Measurements from ENCODE around the gene PRKCA. TPM values are rescaled to one million over a fixed set of nuclear protein-coding genes. Genes with fewer than 3 reads are reported as not detected.
A peak's percentile ranks its signal among the peaks of the same experiment; 100 is the strongest.
"Not testable (repeated sequence)": the region's sequence is repeated elsewhere in the genome, so short reads cannot be mapped to it uniquely, and the experiment has no call there.

PRKCA gene
- total RNA-seq = 10 to 100 TPM; 26.0 to 89.0 (median 32.8) TPM

DNA sequence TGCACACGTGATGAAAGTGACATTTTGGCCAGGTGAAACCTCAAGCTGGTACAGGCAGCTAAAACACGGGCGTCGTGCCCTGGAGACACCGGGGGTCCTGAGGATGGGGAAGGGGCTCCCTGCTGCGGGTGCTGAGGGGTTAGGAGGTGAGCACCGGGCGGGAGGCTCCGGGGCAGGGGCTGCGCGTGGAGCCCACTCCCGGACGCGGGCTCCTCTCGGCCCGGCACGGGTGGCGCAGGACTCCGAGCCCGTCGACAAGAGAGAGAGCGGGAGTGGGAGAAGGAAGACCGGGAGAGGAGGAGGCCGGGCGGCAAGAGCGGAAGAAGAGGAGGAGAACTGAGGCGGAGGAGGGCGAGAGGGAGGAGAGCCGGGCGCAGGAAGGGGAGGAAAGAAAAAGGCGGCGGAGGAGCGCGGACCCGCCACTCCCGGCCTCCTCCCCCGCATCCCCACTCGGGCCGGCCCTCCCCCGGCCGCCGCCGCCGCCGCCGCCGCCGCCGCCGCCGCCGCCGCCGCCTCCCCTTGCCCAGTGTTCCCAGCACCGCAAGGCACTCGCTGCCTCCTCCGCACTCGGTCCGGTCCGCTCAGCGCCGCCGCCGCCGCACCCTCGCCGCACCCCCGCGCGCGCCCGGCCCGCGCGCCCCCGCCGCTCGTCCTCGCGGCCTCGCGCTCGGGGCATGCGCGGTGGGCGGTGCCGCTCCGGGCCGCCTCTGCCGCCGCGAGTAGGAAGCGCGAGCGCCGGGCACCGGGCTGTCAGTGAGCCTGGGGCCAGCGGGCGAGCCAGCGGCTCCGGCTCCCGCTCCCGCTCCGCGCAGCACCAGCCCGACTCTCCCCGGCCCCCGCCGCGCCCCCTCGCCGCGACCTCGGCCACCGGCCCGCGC lies at the start of gene PRKCA:
PRKCA (plus strand) TSS at position 750 of the 878 bp plus-strand sequence.
- WGBS, 2 donors (ENCODE audit: low coverage in 1 of 2) = 0 to 1% methylated on average over 6 to 29 of the region's 117 CpGs
- ATAC-seq = peak; percentile 94
- Histone ChIP-seq H3K27ac (peak within 1 kb of the TSS; percentile 19 to 93 (median 88)), H3K9me3 (no peaks in the 10 kb centered on the region), H3K4me3 (peak within 1 kb of the TSS; percentile 59 to 71), H3K27me3 (no peaks in the 10 kb centered on the region), H3K36me3 (no peaks in the 10 kb centered on the region), H3K4me1 (peaks cover 0 to 31% (median 3%) of the 10 kb centered on the region in 3 donors)
- TF ChIP-seq CTCF (IDR thresholded peaks at IDR 0.05) (no peak), EP300 (IDR thresholded peaks at IDR 0.05) (no peak), POLR2AphosphoS5 (IDR thresholded peaks at IDR 0.05) (peak; percentile 66), POLR2A (IDR thresholded peaks at IDR 0.05) (peak; percentile 54 to 88)

GRCh38 chr17:66253458-66253857 lies 49.0 kb upstream of the PRKCA start:
- H3K9me3 ChIP-seq, ATAC-seq, H3K4me3 ChIP-seq, H3K4me1 ChIP-seq, H3K36me3 ChIP-seq, H3K27me3 ChIP-seq, H3K27ac ChIP-seq: not testable (repeated sequence)
- WGBS, 2 donors (ENCODE audit: low coverage in 1 of 2) = 40 to 68% methylated on average over 1 to 5 of the region's 8 CpGs

- Histone ChIP-seq H3K4me3 (no peak overlapping the region), H3K4me1 (no peaks in the 10 kb centered on the region), H3K27me3 (no peaks in the 10 kb centered on the region), H3K27ac (no peak overlapping the region), H3K36me3 (no peaks in the 10 kb centered on the region), H3K9me3 (no peaks in the 10 kb centered on the region)
- 22 to 29% methylated on average over 4 of the region's 4 CpGs for WGBS, 2 donors (ENCODE audit: low coverage in 1 of 2)
- TF ChIP-seq CTCF (IDR thresholded peaks at IDR 0.05) (peak; percentile 44 to 82 (median 74)), POLR2AphosphoS5 (IDR thresholded peaks at IDR 0.05) (no peak)
- peak; percentile 53 for ATAC-seq
These were observed 47.3 kb upstream of the PRKCA start for GRCh38 chr17:66255112-66255511.

DNA sequence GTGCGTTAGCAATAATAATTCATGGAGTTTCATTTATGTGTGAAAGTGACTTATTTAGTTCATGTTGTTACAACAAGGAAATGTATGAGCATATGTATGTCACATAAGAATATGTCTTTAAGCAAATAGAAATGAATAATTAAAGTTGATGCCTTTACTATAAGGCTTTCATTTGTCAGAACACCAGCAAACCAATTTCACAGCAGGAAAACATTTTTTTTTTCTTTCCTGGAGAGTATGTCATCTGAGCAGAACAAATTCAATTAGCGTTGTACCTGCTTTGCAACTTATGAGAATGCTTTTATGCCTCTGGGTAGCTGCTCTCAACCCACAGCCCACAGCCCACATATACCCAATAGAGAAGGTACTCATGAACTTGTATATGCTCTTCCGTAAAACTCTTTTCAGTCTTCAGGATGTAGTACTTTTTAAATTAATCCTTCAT lies 46.9 kb upstream of the PRKCA start:
- no peak overlapping the region for H3K4me3 ChIP-seq

GRCh38 chr17:66260275-66260674 lies 42.1 kb upstream of the PRKCA start:
- Histone ChIP-seq H3K4me3 (no peak overlapping the region), H3K9me3 (no peaks in the 10 kb centered on the region), H3K4me1 (no peaks in the 10 kb centered on the region), H3K36me3 (no peaks in the 10 kb centered on the region), H3K27me3 (no peaks in the 10 kb centered on the region), H3K27ac (no peak overlapping the region)
- 67 to 75% methylated on average over 1 of the region's 6 CpGs for WGBS, 2 donors (ENCODE audit: low coverage in 1 of 2)
- TF ChIP-seq EP300 (IDR thresholded peaks at IDR 0.05) (no peak), POLR2AphosphoS5 (IDR thresholded peaks at IDR 0.05) (no peak), CTCF (IDR thresholded peaks at IDR 0.05) (no peak), POLR2A (IDR thresholded peaks at IDR 0.05) (no peak)
- no peak for ATAC-seq

More for the DNA sequence above, 46.9 kb upstream of the PRKCA start:
- H3K4me1 ChIP-seq = no peaks in the 10 kb centered on the region
- no peaks in the 10 kb centered on the region for H3K9me3 ChIP-seq
- TF ChIP-seq CTCF (IDR thresholded peaks at IDR 0.05) (no peak), POLR2AphosphoS5 (IDR thresholded peaks at IDR 0.05) (no peak), EP300 (IDR thresholded peaks at IDR 0.05) (no peak), POLR2A (IDR thresholded peaks at IDR 0.05) (no peak)
- WGBS, 2 donors (ENCODE audit: low coverage in 1 of 2) = 50 to 61% methylated on average over 2 to 3 of the region's 3 CpGs
- ATAC-seq = no peak
- H3K36me3 ChIP-seq = no peaks in the 10 kb centered on the region
- H3K27me3 ChIP-seq = no peaks in the 10 kb centered on the region
- no peak overlapping the region for H3K27ac ChIP-seq

Measured in gastroesophageal sphincter (tissue), 4 donors.